HG02852 (cell line): ENCODE measurements around the gene CEACAM18.
"Not testable (repeated sequence)": the region's sequence is repeated elsewhere in the genome, so short reads cannot be mapped to it uniquely, and the experiment has no call there.

Experiments
- ATAC-seq: cut with Tn5 transposase; IDR thresholded peaks from one replicate; pipeline ENCODE4 v1.9.1; 2021; ENCODE audit warnings: mild to moderate bottlenecking, moderate library complexity; ENCODE audit not compliant: unreplicated experiment

CEACAM18 gene

DNA sequence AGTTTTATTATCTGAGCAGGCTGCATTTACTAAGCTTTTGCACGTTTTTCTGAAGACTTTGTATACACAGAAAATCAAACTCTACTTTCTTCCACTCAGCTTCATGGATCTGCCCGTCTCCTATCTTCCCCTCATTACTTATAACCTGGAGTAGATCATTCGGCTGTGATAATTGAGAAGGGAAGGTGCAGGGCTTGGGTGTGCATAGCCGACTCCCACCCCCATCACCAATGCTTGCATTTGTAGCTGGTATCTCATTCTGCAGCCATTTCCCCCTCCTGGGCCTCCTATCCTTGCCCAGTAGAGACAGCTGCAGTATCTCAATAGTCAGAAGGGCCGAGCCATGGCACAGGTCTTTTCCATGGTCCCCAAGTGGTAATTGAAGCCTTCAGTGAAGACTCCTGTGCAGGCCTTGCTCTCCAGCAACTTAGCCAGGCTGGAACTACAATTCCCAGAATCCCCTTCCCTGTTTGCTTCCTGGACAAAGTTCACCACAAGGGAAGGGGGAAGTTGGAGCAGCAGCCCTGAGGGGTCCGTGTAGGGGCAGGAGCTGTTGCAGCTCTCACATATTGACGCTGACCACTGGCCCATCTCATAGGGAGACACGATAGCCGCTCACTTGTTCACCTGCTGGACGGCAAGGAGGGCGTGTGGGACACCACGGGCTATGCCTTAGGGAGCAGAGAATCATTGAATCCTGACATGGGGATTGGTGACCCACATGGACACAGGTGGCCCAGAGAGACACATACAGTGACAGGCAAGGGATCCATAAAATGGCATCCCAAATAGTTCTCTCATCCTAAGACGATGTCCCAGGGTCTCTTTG, 18.0 kb upstream of the CEACAM18 start:
- ATAC-seq = no peak

DNA sequence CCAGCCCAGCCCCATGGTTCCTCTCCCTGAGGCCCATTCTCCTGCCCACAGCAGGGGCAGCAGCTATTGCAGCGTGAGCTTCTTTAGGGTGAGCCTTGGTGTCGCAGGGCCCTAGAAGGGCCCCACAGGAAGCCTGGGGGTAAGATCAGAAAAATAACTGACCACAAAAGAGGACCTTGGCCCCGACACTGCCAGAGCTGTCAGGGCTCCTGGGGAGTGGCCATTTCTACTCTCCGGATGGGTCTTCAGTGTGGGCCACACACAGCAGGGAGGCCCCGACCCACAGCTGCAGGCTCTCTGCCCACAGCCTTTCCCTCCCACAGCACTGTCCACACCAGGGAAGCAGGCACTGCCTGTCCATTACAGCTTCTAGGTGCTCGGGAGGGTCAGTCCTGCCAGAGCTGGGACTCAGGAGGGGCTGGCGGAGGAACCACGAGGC, 16.6 kb upstream of the CEACAM18 start:
- ATAC-seq = no peak

- ATAC-seq = no peak
Measured at GRCh38 chr19:51462276-51462675, 16.1 kb upstream of the CEACAM18 start.

GRCh38 chr19:51462681-51463080, 15.7 kb upstream of the CEACAM18 start:
- no peak for ATAC-seq

- ATAC-seq = not testable (repeated sequence)
Measured at GRCh38 chr19:51463976-51464581, 14.3 kb upstream of the CEACAM18 start.

DNA sequence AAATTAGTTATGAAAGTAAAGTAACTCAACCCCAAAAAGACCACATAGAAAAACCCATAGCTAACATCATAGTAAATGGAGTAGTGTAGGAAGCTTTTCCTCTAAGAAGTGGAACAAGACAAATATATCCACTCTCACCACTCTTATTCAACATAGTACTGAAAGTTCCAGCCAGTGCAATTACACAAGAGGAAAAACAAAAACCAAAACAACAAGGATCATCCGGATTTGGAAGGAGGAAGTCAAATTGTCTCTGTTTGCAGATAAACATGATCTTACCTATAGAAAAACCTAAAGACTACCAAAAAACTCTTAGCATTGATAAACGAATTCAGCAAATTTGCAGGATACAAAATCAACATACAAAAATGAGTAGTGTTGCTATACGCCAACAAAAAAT, 11.6 kb upstream of the CEACAM18 start:
- ATAC-seq = no peak

DNA sequence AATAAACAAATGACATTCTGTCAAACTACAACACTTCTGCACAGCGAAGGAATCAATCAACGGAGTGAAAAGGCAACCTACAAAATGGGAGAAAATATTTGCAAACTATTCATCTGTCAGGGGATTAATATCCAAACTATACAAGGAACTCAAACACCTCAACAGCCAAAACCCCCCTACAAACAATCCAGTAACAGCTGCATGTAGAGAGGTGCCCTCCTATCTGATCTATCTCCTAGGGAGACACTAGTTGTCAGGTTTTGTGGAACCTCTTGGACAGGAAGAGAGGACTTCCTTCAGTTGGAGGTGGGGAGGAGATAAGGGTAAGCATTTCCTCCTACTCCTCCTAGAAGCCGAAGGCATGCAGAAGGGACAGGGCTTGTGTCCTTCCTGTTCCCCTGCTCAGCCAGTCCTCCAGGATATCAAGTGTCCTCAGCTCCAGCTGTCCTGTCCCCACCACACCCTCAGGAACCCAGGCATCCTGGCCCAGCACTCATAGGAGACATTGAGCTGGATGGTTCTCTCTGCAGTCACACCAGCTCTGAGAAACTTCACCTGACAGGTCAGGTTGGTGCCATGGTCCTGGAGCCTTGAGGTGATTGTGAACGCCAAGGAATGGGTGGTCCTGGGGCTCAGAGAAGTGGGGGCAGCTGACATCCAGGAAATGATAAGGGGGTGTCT, 10.3 kb upstream of the CEACAM18 start:
- no peak for ATAC-seq

- no peak for ATAC-seq
Measured at GRCh38 chr19:51468545-51468920, 9.8 kb upstream of the CEACAM18 start.

DNA sequence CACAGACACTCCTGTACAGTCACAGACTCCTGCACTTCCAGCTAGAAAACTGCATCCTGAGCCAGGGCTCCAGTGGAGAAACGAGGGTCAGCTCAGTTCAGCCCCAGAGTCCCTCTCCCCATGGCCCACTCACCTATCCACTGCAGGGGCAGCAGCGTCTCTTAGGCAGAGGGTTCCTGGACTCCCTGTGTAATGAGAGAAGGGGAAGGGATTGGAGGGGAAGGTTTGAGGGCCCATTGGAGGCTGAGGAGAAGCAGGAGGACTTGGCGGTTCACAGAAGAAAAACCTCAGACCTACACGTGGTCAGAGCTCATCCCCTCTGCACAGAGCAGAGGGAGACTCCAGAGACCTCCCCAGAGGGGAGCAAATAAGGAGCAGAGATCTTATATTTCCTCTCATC, 9.2 kb upstream of the CEACAM18 start:
- no peak for ATAC-seq

- ATAC-seq = no peak
Measured at GRCh38 chr19:51469629-51470028, 8.7 kb upstream of the CEACAM18 start.

DNA sequence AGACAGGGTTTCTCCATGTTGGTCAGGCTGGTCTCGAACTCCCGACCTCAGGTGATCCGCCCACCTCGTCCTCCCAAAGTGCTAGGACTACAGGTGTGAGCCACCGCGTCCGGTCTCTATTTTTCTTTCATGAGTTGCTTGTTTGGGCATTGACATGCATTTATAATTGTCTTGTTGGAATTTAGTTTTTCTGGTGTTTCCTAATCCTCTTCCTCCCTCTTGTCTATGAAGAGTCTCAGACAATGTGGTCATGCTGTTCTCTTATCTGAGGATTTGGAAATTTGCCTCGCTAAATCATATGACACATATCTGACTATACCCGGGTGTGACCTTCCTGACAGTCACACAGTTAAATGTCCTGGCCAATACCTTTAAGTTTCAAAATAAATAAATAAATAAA, 7.4 kb upstream of the CEACAM18 start:
- no peak for ATAC-seq

- no peak for ATAC-seq
Measured at GRCh38 chr19:51471527-51471926, 6.8 kb upstream of the CEACAM18 start.

GRCh38 chr19:51472607-51473006, 5.7 kb upstream of the CEACAM18 start:
- ATAC-seq = no peak

DNA sequence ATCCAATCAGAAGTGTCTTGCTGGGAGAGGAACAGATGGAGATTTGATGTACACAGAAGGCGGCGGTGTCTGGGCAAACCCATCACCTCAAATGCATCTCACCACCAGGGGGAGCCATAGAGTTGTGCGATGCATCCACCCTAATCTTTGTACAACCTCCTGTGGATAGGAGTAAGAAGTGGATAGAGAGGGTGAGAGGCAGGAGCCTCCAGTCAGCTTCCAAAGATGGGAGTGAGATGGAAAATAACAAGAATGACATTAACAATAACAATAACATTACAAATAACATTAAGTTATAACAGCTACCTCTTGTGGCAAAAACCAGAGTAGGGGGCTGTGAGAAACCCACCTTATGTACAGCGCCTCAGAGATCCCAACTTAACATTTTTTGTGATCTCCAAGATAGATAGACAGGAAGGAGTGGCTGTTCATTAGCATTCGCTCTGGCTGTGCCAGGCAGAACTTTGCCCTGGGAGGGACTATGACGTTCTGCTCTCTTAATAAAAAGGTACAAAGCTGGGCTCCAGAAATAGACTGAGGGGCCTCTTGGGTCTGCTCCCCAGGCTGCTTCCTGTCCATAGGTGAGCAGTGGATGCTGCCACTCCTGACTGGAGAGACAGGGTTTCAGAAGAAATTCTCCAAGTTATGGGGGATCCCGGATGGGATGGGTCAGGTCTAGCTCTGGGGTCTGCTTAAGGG, 5.2 kb upstream of the CEACAM18 start:
- ATAC-seq = no peak

- ATAC-seq = no peak
Measured at GRCh38 chr19:51476164-51476563, 2.2 kb upstream of the CEACAM18 start.

DNA sequence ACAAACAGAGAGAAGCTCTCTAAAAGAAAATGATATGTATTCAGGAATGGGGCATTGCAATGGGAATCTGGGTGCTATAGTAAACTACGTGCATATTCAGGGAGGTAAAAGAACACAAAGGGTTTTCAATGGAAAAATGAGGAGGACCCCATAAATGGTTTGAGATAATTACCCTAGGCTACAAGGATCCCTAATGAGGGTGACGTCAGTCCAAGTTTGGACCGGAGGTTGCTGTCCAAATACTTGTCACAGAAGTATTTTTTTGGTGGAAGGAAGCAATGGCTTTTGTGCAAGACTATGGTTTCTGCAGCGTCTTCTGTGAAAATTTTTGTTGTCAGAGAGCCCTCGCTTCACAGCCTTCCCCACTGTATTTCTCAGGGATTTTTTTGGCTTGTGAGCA, 995 bp upstream of the CEACAM18 start:
- ATAC-seq = no peak

GRCh38 chr19:51479531-51480331, 1.4 kb downstream of the CEACAM18 start:
- ATAC-seq = no peak

DNA sequence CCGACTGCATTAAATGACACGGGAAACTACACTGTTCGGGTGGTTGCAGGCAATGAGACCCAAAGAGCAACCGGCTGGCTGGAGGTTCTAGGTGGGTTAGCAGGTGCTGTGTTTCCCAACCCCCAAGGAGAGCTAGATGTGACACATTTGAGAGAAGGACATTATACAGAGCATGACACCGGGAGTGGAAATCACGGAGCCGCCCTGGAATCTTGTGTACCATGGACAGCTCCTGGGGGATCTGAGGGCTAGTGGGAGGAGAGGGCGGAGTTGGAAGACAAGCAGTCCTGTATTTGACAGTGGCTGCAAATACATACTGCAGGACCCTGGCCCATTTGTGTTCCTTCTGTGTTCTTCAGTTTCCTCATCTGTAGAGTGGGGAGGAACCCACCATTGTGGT, 2.3 kb downstream of the CEACAM18 start:
- no peak for ATAC-seq

GRCh38 chr19:51485960-51486660, 7.8 kb downstream of the CEACAM18 start:
- ATAC-seq = no peak

DNA sequence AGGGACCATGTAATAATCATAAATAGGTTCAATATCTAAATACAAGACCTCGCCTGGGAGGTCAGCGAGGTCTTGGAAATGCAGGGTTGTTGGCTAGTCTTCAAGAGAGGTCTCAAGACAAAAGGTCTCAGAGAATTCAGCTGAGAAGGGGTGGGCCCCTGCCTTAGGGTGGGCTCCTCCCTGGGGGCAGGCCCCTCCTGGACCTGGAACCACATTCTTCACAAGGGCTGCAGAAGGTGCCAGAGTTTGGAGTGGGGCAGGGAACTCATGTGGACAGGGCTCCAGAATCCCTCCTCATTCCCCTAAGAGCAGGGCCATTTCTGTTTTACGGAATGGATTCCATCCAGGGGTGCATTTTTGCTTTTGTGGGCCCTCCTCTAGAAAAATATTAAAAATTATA, 10.2 kb downstream of the CEACAM18 start:
- no peak for ATAC-seq
